Thyroid gland (tissue), 4 donors: ENCODE measurements around the gene ZYG11A.

ENCODE experiments used
- POLR2A ChIP-seq, 2 donors: fragments of 450-650 bp; IDR thresholded peaks; one replicate each; pipeline ENCODE4 v1.6.1; 2017; ENCODE audit warnings: antibody characterized with exemption in 2 of 2, mild to moderate bottlenecking in 2 of 2, moderate library complexity in 1 of 2
- TF ChIP-seq, protein P1 (sequence below), 6 experiments: fragments of 200-600 bp in 3 of 6; fragments of 450-650 bp in 3 of 6; sonication (generic) in 3 of 6; IDR thresholded peaks; one replicate each; pipeline ENCODE4 v1.5.1; 2016 to 2019; ENCODE audit warnings: antibody characterized with exemption in 6 of 6, mild to moderate bottlenecking in 2 of 6, inconsistent platforms in 1 of 6, moderate library complexity in 1 of 6

DNA sequence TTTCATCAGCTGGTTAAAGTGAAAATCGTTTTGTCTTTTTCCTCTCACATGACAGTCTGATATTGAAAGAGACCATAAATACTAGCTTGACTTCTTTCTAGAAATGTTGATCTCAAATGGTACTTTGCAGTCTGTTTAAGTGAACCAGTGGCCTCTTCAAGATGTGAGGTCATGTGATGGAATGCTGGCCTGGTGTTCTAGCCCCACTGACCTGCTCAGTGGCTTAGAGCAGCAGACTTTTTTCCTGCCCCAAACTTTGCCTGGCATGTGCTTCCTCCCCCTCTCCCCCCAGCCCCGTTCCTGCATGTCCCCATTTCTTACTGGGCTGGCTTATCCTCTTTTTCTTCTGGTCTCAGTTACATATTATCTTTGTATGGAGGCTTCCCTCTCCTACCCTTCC is 34.3 kb downstream of the ZYG11A start:
- TF ChIP-seq, protein P1, sequence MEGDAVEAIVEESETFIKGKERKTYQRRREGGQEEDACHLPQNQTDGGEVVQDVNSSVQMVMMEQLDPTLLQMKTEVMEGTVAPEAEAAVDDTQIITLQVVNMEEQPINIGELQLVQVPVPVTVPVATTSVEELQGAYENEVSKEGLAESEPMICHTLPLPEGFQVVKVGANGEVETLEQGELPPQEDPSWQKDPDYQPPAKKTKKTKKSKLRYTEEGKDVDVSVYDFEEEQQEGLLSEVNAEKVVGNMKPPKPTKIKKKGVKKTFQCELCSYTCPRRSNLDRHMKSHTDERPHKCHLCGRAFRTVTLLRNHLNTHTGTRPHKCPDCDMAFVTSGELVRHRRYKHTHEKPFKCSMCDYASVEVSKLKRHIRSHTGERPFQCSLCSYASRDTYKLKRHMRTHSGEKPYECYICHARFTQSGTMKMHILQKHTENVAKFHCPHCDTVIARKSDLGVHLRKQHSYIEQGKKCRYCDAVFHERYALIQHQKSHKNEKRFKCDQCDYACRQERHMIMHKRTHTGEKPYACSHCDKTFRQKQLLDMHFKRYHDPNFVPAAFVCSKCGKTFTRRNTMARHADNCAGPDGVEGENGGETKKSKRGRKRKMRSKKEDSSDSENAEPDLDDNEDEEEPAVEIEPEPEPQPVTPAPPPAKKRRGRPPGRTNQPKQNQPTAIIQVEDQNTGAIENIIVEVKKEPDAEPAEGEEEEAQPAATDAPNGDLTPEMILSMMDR (IDR thresholded peaks at IDR 0.05): no peak
- no peak for TF ChIP-seq POLR2A (IDR thresholded peaks at IDR 0.05)
